Pericardium fibroblast (primary cell): Measurements from ENCODE around the gene OR10C1. TPM values are rescaled to one million over a fixed set of nuclear protein-coding genes. Genes with fewer than 3 reads are reported as not detected.

Source experiments
- total RNA-seq: library from RNA; depleted of rRNA; stranded (reverse); fragments of >200 nt; gene quantifications from 2 replicates; pipeline ENCODE4 v1.2.3, GENCODE V29; 2015

The OR10C1 gene
- total RNA-seq = not detected in 2 replicates

GRCh38 chr6:29439006-29439405, at the start of gene OR10C1:
Gene OR10C1 (plus strand): TSS chr6:29439306. CDS start chr6:29440016, 710 bp downstream.

GRCh38 chr6:29395331-29395730, 43.8 kb upstream of the OR10C1 start, which contains the start of gene OR12D2:
Gene OR12D2 (plus strand): TSS chr6:29395631. CDS start chr6:29396700, 1,069 bp downstream.

GRCh38 chr6:29414588-29414987, 24.5 kb upstream of the OR10C1 start, which contains the start of gene OR12D1:
Gene OR12D1 (plus strand): TSS chr6:29414928.

GRCh38 chr6:29456971-29457370, 17.9 kb downstream of the OR10C1 start, which contains the start of the genes OR11A1 and OR2H1:
Gene OR11A1 (minus strand): TSS chr6:29457071. CDS start chr6:29427641, 29,430 bp downstream.
Gene OR2H1 (plus strand): TSS chr6:29457155. CDS start chr6:29461770, 4,615 bp downstream.

GRCh38 chr6:29487660-29488059, 48.6 kb downstream of the OR10C1 start, which contains the start of gene MAS1L:
Gene MAS1L (minus strand): TSS chr6:29487956. CDS start chr6:29487902, 54 bp downstream.

Other genes starting within 250 kb of the OR10C1 start
- not detected in 2 replicates for gene OR14J1, start 137.6 kb upstream of the OR10C1 start, total RNA-seq
- not detected in 2 replicates for gene OR5V1, start 70.4 kb upstream of the OR10C1 start, total RNA-seq
- not detected in 2 replicates for gene OR12D3, start 64.0 kb upstream of the OR10C1 start, total RNA-seq
- gene OR12D2, start 43.7 kb upstream of the OR10C1 start, total RNA-seq = not detected in 2 replicates
- not detected in 2 replicates for gene OR12D1, start 24.4 kb upstream of the OR10C1 start, total RNA-seq
- gene OR11A1, start 17.8 kb downstream of the OR10C1 start, total RNA-seq = not detected in 2 replicates
- not detected in 2 replicates for gene OR2H1, start 17.8 kb downstream of the OR10C1 start, total RNA-seq
- not detected in 2 replicates for gene MAS1L, start 48.6 kb downstream of the OR10C1 start, total RNA-seq
- gene UBD, start 120.4 kb downstream of the OR10C1 start, total RNA-seq = not detected in 2 replicates
- not detected in 2 replicates for gene OR2H2, start 145.8 kb downstream of the OR10C1 start, total RNA-seq
- gene GABBR1, start 193.9 kb downstream of the OR10C1 start, total RNA-seq = 7.7 and 8.8 TPM in 2 replicates
- not detected in 2 replicates for gene MOG, start 217.8 kb downstream of the OR10C1 start, total RNA-seq
- not detected in 2 replicates for gene ZFP57, start 241.8 kb downstream of the OR10C1 start, total RNA-seq